Vagina (tissue), 2 donors: ENCODE results near the gene ACVR1. TPM values are rescaled to one million over a fixed set of nuclear protein-coding genes. Genes with fewer than 3 reads are reported as not detected.
"Not testable (repeated sequence)": the region's sequence is repeated elsewhere in the genome, so short reads cannot be mapped to it uniquely, and the experiment has no call there.

Experiments used
- DNase-seq, 2 donors: peaks; one replicate each; pipeline ENCODE4 v3.0.0-alpha.2; 2017; ENCODE audit errors: extremely low spot score in 2 of 2
- H3K27ac ChIP-seq: fragments of 200-600 bp; sonication (generic); one replicate; pipeline ENCODE4 v1.5.1; 2019
- H3K27me3 ChIP-seq: fragments of 200-600 bp; sonication (generic); one replicate; pipeline ENCODE4 v1.5.1; 2019
- H3K36me3 ChIP-seq, 2 donors: fragments of 200-600 bp; sonication (generic); one replicate each; pipeline ENCODE4 v1.5.1; 2017 to 2019
- H3K4me1 ChIP-seq: fragments of 200-600 bp; sonication (generic); one replicate; pipeline ENCODE4 v1.5.1; 2019
- H3K4me3 ChIP-seq, 2 donors: fragments of 200-600 bp; sonication (generic); 1 replicate in 1 of 2; 2 replicates in 1 of 2; pipeline ENCODE4 v1.5.1; 2016 to 2019
- H3K9me3 ChIP-seq: fragments of 200-600 bp; sonication (generic); one replicate; pipeline ENCODE4 v1.5.1; 2019
- CTCF ChIP-seq, 3 experiments: fragments of 450-650 bp in 2 of 3; fragments of 200-600 bp in 1 of 3; sonication (generic) in 1 of 3; IDR thresholded peaks; one replicate each; pipeline ENCODE4 v1.5.1; 2017 to 2019; ENCODE audit warnings: antibody characterized with exemption in 3 of 3, mild to moderate bottlenecking in 2 of 3, moderate library complexity in 2 of 3
- POLR2A ChIP-seq, 2 donors: fragments of 450-650 bp; IDR thresholded peaks; one replicate each; pipeline ENCODE4 v1.6.1; 2017; ENCODE audit warnings: antibody characterized with exemption in 2 of 2, mild to moderate bottlenecking in 2 of 2, moderate library complexity in 2 of 2
- POLR2AphosphoS5 ChIP-seq, 2 donors: sonication (generic); formaldehyde crosslinking; IDR thresholded peaks; one replicate each; pipeline ENCODE4 v1.9.0; 2017; ENCODE audit warnings: antibody characterized with exemption in 2 of 2, mild to moderate bottlenecking in 2 of 2, low read depth in 1 of 2; ENCODE audit not compliant: insufficient read depth in 1 of 2
- intact Hi-C: fragments of 100-400 bp; cut with DNase I; formaldehyde crosslinking; loops from one replicate; pipeline ENCODE4 v1.15.1; 2023
- total RNA-seq: library from RNA; depleted of rRNA; stranded (reverse); fragments of >200 nt; gene quantifications from one replicate; pipeline ENCODE4 v1.2.3, GENCODE V29; 2016

The ACVR1 gene
- total RNA-seq, 1 donor from 2014 or later: 25.8 TPM

DNA sequence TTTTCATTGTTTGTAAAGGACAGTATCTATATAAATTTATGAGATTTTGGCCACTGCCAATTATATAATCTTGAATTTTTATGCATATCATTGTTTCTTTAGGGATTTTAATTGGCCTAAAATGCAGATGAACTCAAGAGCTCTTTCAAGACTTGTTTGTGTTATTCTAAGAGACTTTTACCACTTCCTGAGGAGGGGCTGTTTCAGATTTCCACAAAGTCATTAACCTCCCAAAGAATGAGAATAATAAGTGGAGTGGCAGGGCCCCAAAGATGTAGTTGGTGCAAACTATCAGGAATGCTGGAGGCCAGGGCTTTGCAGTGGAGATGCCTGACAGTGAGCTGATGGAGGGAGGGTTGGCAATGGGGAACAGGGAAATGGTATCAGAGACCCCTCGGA, 15.5 kb upstream of the ACVR1 start:
- Histone ChIP-seq H3K36me3 (no peaks in the 10 kb centered on the region), H3K27me3 (no peaks in the 10 kb centered on the region), H3K4me3 (no peak overlapping the region), H3K4me1 (peaks cover 8% of the 10 kb centered on the region), H3K27ac (no peak overlapping the region), H3K9me3 (no peaks in the 10 kb centered on the region)
- no peak for DNase-seq
- intact Hi-C loops: no loop called here
- TF ChIP-seq CTCF (IDR thresholded peaks at IDR 0.05): no peak
- TF ChIP-seq POLR2AphosphoS5 (IDR thresholded peaks at IDR 0.05; ENCODE audit: insufficient read depth in 1 of 2, low read depth in 1 of 2): no peak
- TF ChIP-seq POLR2A (IDR thresholded peaks at IDR 0.05): no peak

DNA sequence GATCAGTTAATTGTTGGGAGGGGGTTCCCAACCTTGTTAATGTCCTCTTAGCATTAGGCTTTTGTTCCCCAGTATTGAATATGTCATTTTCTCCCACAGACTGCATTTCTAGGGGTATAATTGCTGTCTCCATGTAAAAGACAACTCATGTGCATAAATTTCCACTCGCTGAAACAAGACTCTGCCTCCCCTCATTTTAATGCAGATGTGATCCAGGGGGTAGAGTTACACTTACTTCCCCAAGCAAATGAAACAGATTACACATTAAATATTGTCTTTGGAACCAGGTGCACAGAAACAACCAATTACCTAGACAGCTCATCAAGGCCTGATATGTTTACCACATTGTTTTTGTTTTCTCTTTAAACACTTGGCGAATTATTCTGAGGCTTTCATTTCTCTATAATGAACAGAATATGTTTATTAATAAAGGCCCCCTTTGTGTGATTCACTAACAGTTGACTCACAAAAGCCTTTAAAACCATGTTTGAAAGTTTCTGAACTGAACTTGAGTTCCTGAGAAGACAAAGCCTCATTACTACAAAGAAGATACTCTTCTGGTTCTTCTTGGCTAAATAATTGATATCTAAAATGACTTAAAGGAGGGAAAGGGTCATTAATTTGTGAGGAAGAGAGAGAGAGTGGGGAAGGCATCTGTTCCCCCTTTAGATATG, 15.0 kb upstream of the ACVR1 start:
- Histone ChIP-seq H3K9me3 (no peaks in the 10 kb centered on the region), H3K27me3 (no peaks in the 10 kb centered on the region), H3K36me3 (no peaks in the 10 kb centered on the region), H3K4me1 (peaks cover 8% of the 10 kb centered on the region), H3K4me3 (no peak overlapping the region), H3K27ac (no peak overlapping the region)
- no peak for TF ChIP-seq POLR2AphosphoS5 (IDR thresholded peaks at IDR 0.05; ENCODE audit: insufficient read depth in 1 of 2, low read depth in 1 of 2)
- TF ChIP-seq POLR2A (IDR thresholded peaks at IDR 0.05): no peak
- no peak for TF ChIP-seq CTCF (IDR thresholded peaks at IDR 0.05)
- intact Hi-C loops: no loop called here
- no peak for DNase-seq

DNA sequence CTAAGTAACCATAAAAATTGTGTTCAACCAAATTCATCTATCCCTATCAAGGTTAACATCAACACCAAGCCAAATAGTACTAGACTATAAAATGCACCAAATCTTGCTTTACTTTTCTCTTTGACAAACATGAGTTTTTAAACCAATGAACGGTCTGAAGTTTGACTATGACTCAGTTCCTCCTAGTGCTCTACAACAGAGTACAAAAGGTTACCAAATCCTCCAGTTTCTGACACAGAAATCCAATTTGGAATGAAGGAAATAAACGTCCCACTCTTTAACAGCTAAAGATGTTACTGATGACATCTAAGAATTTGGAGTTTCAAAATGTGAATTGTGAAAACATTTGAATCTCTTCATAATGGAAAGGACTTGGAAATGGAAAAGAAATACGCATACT, 11.8 kb upstream of the ACVR1 start:
- H3K4me1 ChIP-seq: no peaks in the 10 kb centered on the region
- no peak overlapping the region for H3K27ac ChIP-seq
- no peaks in the 10 kb centered on the region for H3K27me3 ChIP-seq
- no peak for DNase-seq
- no peak for TF ChIP-seq POLR2AphosphoS5 (IDR thresholded peaks at IDR 0.05; ENCODE audit: insufficient read depth in 1 of 2, low read depth in 1 of 2)
- TF ChIP-seq POLR2A (IDR thresholded peaks at IDR 0.05): no peak
- no peak for TF ChIP-seq CTCF (IDR thresholded peaks at IDR 0.05)
- H3K36me3 ChIP-seq: no peaks in the 10 kb centered on the region
- H3K9me3 ChIP-seq: no peaks in the 10 kb centered on the region
- H3K4me3 ChIP-seq: no peak overlapping the region
- intact Hi-C loops: no loop called here

- H3K27me3 ChIP-seq, intact Hi-C loops, DNase-seq, H3K9me3 ChIP-seq, H3K27ac ChIP-seq, H3K4me3 ChIP-seq, H3K36me3 ChIP-seq, H3K4me1 ChIP-seq: not testable (repeated sequence)
These were observed 8.4 kb upstream of the ACVR1 start for GRCh38 chr2:157884533-157884932.

GRCh38 chr2:157880927-157881326, 4.8 kb upstream of the ACVR1 start:
- Histone ChIP-seq H3K36me3 (no peaks in the 10 kb centered on the region), H3K4me1 (peaks cover 15% of the 10 kb centered on the region), H3K9me3 (no peaks in the 10 kb centered on the region), H3K27ac (no peak overlapping the region), H3K4me3 (no peak overlapping the region), H3K27me3 (no peaks in the 10 kb centered on the region)
- intact Hi-C loops: no loop called here
- TF ChIP-seq POLR2A (IDR thresholded peaks at IDR 0.05) (no peak), CTCF (IDR thresholded peaks at IDR 0.05) (no peak), POLR2AphosphoS5 (IDR thresholded peaks at IDR 0.05; ENCODE audit: insufficient read depth in 1 of 2, low read depth in 1 of 2) (no peak)
- no peak for DNase-seq
